Choroid plexus epithelial cell (primary cell): ENCODE measurements around the gene RGS6.

Experiments used
- DNase-seq: peaks from one replicate; pipeline ENCODE4 v3.0.0-alpha.2; 2010; ENCODE audit warnings: low read depth
- H3K4me3 ChIP-seq: 2 replicates; pipeline ENCODE4 v1.5.1; 2011; ENCODE audit warnings: low read depth, mild to moderate bottlenecking, control low read depth, low read length, moderate library complexity
- CTCF ChIP-seq: conservative IDR thresholded peaks from 2 replicates; pipeline ENCODE4 v1.5.1; 2011; ENCODE audit warnings: low read depth, mild to moderate bottlenecking, control low read depth, inconsistent platforms, low read length, moderate library complexity

The RGS6 gene

GRCh38 chr14:71952381-71953363 is 20.4 kb downstream of the RGS6 start:
- no peak for DNase-seq
- TF ChIP-seq CTCF = no peak
- no peak overlapping the region for H3K4me3 ChIP-seq

GRCh38 chr14:71956920-71957563 is 24.8 kb downstream of the RGS6 start:
- TF ChIP-seq CTCF = no peak
- no peak overlapping the region for H3K4me3 ChIP-seq
- no peak for DNase-seq

DNA sequence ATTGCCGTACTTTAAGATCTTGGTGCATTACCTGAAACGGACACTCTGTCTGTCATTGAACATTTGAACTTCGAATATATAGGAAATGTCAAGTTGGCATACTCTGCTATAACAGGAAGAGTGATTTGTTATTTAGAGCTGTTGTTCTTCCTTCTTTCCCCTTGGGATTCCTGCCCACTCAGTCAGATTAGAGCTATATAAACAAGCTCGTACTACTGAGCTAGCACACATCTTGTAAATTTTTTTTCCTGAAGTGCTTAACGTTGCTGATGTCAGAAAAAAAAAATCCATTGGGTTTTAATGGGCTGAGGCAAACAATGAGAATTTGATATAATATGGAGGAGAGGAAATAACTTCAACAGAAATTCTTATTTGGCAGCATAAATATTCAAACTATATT is 26.8 kb downstream of the RGS6 start:
- no peak overlapping the region for H3K4me3 ChIP-seq
- no peak for TF ChIP-seq CTCF
- no peak for DNase-seq

DNA sequence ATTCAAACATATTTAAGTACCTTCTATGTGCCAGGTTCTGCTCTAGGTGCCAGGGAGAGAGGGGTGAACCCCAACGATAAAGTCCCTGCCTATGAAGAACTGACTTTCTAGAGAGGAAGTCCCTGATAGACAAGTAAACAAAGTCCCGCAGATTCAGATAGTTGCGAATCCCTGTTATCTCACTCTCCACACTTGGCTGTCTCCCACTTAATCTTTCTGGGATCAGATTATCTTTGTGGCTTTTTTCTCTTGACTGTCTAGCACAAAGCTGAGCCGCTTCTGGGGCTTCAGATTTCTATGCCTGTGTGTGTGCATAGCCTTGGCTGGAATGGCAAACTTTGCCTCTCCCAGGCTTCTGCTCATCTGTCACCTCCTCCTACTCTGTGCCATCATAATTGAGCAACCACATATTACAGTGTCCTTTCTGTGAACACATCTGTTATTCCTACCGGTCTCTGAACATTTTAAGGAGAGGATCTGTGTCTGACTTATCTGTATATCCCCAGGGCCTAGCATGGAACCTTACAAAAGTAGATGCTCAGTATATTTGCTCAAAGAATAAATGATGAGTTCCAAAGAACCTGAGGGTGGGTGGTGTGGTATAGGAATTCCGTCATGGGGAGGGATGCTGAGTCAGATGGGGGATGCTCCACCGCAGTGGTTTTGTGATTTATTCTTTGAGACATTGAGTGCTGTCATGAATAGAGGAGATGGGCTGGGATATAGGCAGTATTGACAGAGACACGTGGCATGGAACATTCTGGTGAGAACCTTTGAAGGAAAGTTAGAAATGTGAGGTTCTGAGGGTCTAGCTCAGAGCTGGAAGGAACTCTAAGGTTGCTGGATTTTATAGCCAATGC is 28.5 kb downstream of the RGS6 start:
- no peak overlapping the region for H3K4me3 ChIP-seq
- no peak for TF ChIP-seq CTCF
- DNase-seq = no peak

GRCh38 chr14:71961972-71962371 is 29.7 kb downstream of the RGS6 start:
- TF ChIP-seq CTCF = no peak
- H3K4me3 ChIP-seq = no peak overlapping the region
- DNase-seq = no peak

DNA sequence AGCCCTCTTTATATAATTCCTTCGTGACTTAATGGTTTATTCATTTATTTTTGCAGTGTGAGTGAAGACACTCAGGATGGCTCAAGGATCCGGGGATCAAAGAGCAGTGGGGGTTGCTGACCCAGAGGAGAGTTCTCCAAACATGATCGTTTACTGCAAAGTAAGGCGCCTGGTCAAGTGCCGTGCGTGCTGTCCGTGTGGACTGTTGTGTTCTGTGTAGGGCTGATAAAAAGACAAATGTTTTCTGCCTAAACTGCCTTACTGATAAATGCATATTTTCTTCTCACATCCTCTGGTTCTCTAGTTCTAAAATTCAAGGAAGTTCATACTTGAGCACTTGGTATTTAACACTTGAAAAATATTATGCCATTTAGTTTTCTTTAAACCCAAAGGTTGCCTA is 32.5 kb downstream of the RGS6 start:
- no peak for TF ChIP-seq CTCF
- no peak for DNase-seq
- no peak overlapping the region for H3K4me3 ChIP-seq
